HG02678 (cell line): Measurements from ENCODE around the gene SULT1E1.
A peak's percentile ranks its signal among the peaks of the same experiment; 100 is the strongest.

Experiments
- ATAC-seq: cut with Tn5 transposase; IDR thresholded peaks from one replicate; pipeline ENCODE4 v1.9.1; 2021; ENCODE audit warnings: mild to moderate bottlenecking, moderate library complexity; ENCODE audit not compliant: unreplicated experiment

Gene SULT1E1, protein sequence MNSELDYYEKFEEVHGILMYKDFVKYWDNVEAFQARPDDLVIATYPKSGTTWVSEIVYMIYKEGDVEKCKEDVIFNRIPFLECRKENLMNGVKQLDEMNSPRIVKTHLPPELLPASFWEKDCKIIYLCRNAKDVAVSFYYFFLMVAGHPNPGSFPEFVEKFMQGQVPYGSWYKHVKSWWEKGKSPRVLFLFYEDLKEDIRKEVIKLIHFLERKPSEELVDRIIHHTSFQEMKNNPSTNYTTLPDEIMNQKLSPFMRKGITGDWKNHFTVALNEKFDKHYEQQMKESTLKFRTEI

DNA sequence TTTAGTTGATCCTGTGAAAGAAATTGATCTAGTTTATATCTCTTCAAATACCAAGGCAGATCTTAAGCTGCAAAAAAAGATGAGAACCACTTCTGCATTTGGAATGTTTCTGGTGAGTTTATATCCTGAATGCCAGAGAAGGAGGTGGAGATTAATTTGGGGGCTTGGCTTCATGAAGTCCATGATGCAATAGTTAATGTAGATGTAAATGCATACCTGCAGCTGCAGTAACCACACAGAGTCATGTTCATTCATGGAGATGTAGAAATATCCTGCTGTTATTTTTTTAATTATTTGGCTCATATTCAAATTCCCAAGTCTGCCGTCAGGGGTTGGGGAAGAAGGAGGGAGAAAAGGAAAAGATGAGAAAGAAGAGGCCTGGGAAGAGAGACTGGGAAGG lies at the start of gene SULT1E1:
Gene SULT1E1 (minus strand): TSS at position 94 of the 400 bp plus-strand sequence. CDS start 2,501 bp downstream, outside the sequence.
- no peak for ATAC-seq

DNA sequence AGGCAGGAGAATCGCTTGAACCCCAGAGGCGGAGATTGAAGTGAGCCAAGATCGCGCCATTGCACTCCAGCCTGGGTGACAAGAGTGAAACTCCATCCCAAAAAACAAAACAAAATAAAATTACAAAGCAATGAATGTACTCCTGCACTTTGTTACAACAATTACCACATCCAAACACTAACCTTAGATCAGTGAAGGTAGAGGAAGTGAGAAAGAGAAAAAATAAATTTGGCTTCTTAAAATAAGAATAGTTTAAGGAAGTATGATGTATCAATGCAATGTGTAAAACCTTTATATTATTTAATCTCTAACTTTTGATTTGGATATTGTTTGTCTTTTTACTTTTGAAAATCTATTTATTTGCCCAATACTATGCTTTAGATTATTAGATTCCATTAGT lies 49.2 kb upstream of the SULT1E1 start:
- no peak for ATAC-seq

DNA sequence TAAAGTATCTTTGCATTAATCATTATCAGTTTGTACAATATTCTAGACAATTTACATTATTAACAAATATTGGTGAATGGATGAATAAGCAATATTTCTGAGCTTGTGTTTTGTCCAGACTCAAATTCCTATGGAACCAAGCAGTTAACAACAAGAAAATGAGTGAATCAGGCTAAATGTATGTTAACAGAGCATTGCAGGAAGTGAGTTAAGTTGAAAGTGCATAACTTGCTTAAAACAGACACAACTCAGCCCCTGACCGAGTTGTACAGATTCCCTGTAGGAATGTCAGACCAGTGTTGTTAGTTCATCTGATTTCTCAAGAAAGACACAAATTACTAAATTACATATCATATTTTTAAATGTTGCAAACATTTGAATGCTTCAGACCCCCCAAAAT lies 47.2 kb upstream of the SULT1E1 start:
- no peak for ATAC-seq

DNA sequence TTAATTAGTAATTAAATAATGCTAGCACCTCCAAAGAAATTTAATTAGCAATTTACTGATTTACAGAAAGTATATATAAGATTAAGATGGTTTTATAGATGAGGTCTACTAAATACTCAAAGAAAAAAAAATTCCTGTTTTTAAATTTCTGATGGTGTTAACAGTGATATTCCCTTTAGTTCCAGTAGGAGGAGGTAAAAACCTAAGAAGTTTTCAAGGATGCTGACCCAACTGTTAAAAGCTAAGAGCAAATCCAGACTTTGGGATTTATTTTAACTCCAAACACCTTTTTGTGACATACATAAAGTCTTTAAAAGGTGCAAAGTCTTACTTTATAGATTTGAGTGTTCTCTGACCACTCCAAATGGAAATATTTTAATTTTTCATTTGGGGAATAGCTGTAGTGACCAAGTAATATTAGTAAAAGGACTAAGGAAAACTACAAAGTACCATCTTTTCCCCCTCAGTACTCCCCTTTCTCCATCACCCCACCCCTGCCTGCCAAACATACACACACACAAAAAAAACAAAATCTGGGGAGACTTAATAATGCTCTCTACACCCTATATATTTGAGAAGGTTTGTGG lies 36.7 kb upstream of the SULT1E1 start:
- ATAC-seq = no peak

DNA sequence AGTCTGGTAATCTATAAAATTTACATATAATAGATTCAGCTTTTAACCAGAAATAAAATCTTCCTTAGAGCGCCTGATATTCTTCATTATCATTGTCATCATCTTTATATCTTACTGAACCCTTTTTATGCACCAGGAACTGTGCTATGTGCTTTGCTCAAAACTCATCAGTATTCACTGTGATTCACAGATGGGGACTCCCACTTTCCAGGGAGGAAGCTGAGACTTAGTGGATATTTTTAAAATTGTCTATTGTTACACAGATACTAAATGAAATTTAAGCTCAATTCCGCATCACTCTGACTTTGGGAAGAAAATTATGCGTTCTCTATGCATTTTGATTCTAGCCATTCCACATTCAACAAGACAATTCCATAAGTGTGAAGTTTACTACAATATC lies 34.8 kb upstream of the SULT1E1 start:
- no peak for ATAC-seq

DNA sequence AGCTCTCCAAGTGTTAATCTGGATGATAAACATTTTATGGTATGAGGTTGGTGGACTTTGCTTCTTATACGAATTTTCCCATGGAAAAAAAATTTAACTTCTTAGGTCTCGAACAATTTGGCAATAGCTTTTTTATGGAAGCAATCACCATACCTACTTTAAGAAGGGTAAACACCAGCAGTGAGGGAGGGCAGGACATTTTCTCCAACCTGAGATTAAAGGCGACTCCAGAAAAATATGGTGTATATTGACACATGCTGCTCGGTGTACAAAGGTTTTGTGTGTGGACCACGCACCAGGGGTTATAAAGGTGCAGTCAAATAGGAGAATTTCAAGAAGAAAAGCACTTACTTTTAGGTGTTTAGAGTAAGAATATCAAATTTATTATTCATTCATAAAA lies 34.2 kb upstream of the SULT1E1 start:
- ATAC-seq = no peak

DNA sequence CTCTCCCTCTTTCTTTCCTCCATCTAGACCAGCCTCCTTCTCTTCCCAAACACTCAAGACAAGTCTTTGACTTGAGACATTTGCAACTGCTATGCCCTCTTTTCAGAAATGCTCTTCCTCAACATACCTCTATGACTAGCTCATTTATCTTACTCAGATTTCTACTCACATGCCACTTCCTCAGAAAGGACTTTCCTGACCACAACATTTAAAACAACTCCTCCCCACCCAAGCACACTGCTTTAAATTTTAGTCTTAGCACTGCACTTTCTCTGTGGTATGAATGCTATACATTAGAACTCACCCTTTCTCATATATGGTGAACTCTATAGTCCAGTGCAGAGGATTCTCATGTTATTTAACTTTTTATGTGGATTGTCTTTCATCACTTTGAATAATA lies 28.4 kb upstream of the SULT1E1 start:
- ATAC-seq = no peak

DNA sequence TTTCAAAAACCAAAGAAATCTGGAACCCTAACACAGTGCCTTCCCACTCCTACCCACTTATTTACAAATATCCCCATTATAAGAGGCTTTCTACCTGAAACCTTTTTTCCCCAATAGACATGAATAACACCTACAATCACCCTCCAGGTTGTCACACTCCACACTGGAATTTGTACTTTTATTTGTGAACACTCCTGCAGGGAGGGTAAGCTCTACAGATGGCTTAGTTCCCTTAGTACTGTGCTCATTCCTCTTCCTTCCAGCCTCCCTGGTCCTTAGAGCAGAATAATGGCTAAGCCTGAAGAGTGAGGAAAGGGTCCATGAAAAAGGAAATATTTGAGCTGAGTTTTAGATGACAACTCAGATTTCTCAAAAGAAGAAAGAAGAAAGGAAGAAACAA lies 22.2 kb upstream of the SULT1E1 start:
- ATAC-seq = no peak

DNA sequence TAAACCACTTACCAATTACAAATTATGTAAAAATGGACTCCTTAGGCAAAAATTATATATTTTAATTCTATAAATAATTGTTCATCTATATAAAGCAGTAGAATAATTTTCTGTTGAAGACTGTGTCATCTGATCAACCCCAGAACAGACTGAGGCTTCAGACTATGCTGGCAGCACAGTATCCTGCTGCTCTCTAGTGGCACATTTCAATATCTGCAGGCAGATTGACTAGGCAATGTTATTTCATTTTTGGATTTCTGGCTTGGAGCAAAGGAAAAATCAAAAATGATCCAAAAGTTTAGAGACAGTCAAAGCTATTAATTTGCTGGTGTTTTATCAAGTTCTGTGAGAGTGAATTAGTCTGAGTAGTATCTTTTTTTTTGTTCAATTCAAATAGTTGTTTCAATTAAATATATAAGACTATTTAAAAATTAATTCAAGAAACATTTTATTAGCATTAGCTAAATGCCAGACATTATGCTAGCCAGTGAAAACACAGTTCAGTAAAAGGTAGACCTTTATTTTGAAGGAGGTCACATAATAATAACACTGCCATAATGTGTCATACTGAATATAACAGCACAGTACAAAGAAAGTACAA lies 21.3 kb upstream of the SULT1E1 start:
- peak; percentile 87 for ATAC-seq

DNA sequence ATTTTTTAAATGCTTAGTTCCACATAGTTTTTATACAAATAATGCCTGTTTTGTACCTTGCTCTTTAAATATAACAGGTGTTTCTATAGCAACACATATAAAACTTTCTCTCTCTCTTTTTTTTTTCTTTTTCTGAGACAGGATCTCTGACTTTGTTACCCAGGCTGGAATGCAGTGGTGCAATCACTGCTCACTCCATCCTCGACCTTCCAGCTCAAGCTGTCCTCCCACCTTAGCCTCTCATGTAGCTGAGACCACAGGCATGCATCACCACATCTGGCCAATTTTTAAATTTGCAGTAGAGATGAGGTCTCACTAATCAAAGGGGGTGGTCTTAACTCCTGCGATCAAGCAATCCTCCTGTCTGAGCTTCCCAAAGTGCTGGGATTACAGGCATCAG lies 18.3 kb upstream of the SULT1E1 start:
- ATAC-seq = no peak

DNA sequence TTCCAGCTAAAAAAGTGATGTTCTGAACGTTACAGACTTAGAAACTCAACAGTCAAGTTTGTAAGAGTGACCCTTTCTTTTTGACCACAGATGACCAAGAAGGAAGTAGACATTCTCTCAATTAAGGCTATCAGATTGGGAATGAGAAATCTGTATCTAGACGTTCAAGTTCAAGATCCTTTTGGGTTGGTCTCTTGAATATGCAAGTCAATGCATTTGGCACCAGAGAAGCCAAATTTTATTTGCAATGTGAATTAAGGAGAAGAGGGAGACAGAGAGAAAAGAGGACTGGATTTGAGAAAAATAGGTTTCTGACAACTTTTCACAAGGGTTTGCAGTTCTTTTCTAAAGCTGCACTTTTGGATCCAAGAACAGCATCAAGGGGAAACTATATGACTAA lies 17.5 kb upstream of the SULT1E1 start:
- ATAC-seq = no peak

DNA sequence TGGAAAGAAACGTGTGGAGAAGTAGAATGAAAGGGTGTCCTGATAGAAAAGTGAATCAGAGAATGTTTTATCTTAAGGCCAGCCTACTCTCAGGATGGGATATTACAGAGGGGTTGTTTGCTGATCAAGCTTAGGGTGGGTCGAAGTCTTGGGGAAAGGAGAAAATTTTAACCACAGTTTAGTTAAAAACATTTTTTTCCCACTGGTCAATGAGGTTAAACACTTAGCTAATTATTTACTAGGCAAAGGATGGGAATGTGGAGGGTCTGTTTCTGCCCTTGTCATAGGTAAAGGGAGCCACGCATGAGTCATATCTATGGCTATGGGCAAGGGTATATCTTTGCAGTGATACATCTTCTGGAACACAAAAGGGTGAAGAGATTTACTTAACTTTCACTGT lies 16.1 kb upstream of the SULT1E1 start:
- no peak for ATAC-seq

DNA sequence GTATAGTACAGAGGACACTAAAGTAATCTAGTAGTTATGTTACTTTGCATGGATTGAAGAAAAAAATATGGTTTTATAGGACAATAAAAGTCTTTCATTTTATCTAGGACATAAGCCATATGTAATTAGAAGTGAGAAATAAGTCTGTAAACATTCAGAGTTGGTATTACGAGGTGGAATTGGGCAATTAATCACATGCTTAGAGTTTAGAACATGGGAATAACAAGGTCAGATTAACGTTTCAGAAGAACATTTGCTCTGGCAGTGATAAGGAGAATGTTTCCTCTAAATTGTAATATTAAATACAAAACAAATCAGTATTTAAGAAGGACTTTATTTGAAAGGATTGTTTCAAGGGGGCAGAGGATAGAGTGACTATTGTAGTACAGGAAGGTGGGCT lies 15.6 kb upstream of the SULT1E1 start:
- ATAC-seq = no peak

DNA sequence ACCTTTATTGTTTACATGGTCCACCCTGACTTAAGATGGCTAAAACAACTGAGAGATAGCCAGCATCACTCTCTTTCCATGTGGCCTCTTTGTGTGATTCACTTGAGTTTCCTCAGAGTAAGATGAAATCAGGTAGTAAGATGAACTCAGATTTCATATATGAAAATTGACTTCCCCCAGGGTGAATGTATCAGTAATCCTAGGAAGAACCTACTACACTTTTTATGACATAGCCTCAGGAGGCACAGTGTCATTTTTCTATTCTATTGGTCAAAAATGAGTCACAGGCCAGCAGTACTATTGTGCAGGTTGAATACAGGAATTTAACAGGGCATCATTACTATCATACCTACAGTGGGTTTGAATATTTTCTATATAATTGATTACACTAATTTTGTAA lies 14.6 kb upstream of the SULT1E1 start:
- no peak for ATAC-seq

DNA sequence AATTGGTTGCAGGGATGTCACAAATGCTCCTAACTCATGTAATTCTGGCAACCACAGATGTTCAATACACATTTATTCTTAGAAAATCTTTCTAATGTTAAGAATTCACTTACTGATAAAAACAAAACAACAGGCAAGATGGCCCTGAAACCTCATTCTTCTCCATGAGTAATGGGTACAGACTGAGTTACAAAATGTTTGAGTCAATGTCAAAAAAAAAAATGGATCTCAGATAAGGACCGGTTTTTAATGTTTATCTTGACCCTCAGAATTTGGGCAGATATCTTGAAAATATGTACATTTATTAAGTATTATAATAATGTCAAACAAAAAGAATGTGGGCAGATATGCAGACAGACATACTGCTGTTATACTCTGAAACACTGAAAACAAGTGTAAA lies 1.8 kb upstream of the SULT1E1 start:
- no peak for ATAC-seq

DNA sequence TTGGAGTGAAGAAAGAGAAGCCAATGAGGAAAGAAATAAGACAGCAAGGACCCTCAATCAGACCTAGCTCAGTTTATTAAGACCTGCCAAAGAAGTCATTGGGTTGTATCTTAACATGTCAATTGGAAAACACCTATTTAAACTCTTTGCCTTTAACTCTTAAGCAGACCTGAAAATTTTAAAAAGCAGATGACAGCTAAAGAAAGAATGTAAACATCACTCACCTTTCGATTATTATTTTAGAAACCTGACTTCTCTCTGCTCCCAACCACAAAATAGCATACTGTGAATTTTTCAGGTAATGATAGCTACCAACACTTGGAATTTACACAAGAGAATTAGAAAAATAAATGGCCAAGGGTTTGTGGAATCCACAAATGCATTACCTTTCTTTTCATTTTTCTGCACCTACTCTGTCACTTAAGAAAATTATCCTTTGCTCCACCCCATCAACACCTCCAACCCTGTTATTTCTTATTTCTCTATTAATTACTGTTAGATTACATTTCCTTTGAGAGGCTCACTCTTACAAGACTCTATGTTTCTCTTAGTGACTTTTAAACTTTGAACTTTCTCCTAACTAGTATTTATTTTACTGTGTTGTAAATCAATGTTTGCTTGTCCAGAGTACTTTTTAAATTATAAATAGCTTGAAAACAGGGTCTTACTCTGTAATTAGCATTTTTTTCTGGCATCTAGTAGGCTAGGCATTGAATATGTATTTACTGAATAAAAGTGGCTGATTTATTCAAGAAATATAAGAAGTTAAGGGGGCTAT lies 765 bp upstream of the SULT1E1 start:
- no peak for ATAC-seq

DNA sequence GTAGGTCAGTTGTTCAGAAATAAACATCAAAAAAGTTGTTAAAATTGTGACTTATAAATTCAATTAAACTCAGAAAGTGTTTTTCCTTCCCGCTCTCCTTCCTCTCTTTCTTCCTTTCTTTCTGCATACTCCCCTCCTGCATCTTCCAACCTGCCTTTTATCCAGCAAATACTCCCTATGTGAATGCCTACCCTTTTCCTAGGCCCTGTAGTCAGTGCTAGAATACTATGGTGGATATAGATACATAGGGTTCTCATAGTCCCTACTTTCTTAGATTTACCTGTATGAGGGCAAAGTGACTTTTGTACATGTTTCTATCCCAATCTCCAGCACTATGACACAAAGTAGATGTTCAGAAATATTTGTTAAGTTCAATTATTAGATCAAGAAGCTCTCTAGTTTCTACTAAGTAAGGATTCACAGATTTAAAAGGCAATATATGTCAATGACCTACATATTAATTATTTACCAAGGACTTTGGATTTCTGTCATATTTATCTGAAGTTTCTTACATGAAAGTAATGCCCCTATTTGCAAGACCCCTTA lies 732 bp downstream of the SULT1E1 start:
- no peak for ATAC-seq

DNA sequence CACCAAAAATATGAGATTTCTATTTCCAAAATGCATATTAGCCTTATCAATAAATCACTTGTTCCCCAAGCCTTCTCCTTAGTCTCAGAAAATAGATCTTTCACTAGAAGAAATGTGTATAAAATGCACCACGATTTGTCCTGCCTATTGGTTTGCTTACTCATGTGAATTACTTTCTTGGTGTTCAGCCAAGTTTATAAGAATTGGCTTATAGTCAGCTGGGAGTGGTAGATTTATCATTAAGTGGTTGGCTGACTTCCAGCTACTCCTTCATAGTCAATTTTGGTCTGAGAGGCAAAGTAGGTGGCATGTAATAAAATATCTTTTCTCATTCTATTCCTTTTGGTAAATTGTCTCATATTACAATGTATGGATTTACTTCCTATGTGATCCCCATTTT lies 1.3 kb downstream of the SULT1E1 start:
- no peak for ATAC-seq

DNA sequence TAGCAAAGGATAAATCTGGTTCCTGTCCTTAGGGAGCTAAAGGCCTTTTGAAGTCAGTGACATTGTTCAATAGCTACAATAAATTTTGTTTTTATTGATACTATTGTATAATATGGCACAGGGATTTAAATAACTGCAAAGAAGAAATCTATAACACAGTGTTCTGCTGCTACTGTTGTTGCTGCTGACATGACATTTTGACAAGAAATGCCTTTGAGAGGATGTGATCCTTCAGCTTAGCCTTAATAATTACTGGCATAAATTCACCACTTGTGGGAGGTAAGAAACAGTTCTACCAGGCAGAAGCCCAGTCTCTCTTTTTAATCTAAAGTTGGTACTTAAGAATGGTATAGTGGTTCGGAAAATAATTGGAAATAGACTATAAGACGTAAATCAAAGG lies 4.1 kb downstream of the SULT1E1 start:
- no peak for ATAC-seq

DNA sequence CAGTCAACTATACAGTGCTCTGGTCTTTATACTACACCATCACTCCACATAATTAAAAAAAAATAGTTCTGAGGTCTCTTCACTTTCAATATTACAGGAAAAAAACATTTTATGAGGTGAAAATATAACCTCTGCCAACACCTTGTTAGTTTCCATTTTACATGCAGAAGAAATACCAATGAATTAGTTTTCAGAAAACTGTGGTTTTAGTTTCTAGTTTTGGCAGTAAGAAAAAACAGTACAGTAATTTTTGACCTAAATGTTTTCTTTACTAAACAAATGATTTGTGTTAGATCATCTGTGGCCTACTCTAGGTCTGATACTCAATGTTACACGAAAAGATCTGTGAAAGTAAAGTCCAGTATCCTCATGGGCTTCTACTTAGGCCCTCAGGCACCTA lies 10.0 kb downstream of the SULT1E1 start:
- ATAC-seq = peak; percentile 89

DNA sequence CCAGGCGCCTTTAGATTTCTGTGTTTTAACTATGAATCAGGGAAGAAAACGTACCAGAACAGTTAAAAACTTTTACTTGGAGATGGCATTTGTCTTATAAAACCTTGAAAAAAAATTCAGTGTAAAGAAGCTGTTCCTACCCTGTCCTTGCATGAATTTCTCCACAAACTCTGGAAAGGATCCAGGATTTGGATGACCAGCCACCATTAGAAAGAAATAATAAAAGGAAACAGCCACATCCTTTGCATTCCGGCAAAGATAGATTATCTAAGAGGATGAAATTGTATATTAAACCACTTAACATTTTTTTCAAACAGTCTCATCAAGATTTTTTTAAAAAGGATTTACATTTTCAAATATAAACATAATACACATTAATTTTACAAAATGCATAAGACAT lies 10.6 kb downstream of the SULT1E1 start:
- no peak for ATAC-seq

DNA sequence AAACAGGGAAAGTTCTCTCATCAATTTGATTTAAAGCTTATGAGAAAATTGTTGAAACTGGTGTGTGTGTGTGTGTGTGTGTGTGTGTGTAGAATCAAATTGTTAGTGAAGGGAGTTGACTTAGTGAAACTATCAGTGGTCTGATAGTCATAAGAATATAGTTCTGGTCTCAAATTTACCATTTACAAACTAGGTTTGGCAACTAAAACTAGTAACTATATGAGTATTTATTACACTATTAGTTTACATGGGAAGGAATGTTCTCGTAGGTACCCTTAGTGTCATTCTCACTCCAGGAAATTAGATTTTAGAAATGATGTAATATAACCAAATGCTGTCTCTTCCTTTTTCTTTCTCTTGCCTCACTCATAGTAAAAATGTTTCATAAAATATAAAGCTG lies 11.9 kb downstream of the SULT1E1 start:
- ATAC-seq = no peak
